ENCODE measurements around the gene FCRL2. TPM values are rescaled to one million over a fixed set of nuclear protein-coding genes. Genes with fewer than 3 reads are reported as not detected.

FCRL2 gene
- total RNA-seq, 2 donors from 2014 or later, result not detected

GRCh38 chr1:157711802-157712201, 65.1 kb downstream of the FCRL2 start:
- no peaks in the 10 kb centered on the region for H3K27me3 ChIP-seq
- H3K9me3 ChIP-seq, result no peaks in the 10 kb centered on the region
- no peak overlapping the region for H3K4me3 ChIP-seq
- H3K27ac ChIP-seq, result no peak overlapping the region
- intact Hi-C loops (cut with DNase I), result no loop called here
- ATAC-seq (no peak), DNase-seq (no peak)
- no peaks in the 10 kb centered on the region for H3K36me3 ChIP-seq (replicated peaks in 1 of 2; ENCODE audit: insufficient read depth in 1 of 2, low read depth in 2 of 2)
- no peaks in the 10 kb centered on the region for H3K4me1 ChIP-seq
- no peak for TF ChIP-seq CTCF (IDR thresholded peaks at IDR 0.05)
- no peak for TF ChIP-seq POLR2A (IDR thresholded peaks at IDR 0.05)

- Histone ChIP-seq H3K4me3 (no peak overlapping the region), H3K9me3 (no peaks in the 10 kb centered on the region), H3K36me3 (replicated peaks in 1 of 2; ENCODE audit: insufficient read depth in 1 of 2, low read depth in 2 of 2) (no peaks in the 10 kb centered on the region), H3K4me1 (no peaks in the 10 kb centered on the region), H3K27ac (no peak overlapping the region), H3K27me3 (no peaks in the 10 kb centered on the region)
- TF ChIP-seq POLR2A (IDR thresholded peaks at IDR 0.05) (no peak), CTCF (IDR thresholded peaks at IDR 0.05) (no peak)
- ATAC-seq, result no peak
- intact Hi-C loops (cut with DNase I), result no loop called here
- DNase-seq, result no peak
Measured at GRCh38 chr1:157704878-157705277, 72.1 kb downstream of the FCRL2 start.

- ATAC-seq (no peak), DNase-seq (no peak)
- no peak overlapping the region for H3K27ac ChIP-seq
- no peaks in the 10 kb centered on the region for H3K36me3 ChIP-seq (replicated peaks in 1 of 2; ENCODE audit: insufficient read depth in 1 of 2, low read depth in 2 of 2)
- intact Hi-C loops (cut with DNase I), result no loop called here
- H3K4me3 ChIP-seq, result no peak overlapping the region
- no peaks in the 10 kb centered on the region for H3K9me3 ChIP-seq
- H3K4me1 ChIP-seq, result no peaks in the 10 kb centered on the region
- WGBS, 2 donors, result 68 to 74% methylated on average over 4 of the region's 4 CpGs
- no peak for TF ChIP-seq POLR2A (IDR thresholded peaks at IDR 0.05)
- no peak for TF ChIP-seq CTCF (IDR thresholded peaks at IDR 0.05)
- no peaks in the 10 kb centered on the region for H3K27me3 ChIP-seq
Measured at GRCh38 chr1:157703981-157704380, 73.0 kb downstream of the FCRL2 start.

- Histone ChIP-seq H3K9me3 (no peaks in the 10 kb centered on the region), H3K36me3 (replicated peaks in 1 of 2; ENCODE audit: insufficient read depth in 1 of 2, low read depth in 2 of 2) (no peaks in the 10 kb centered on the region), H3K4me1 (no peaks in the 10 kb centered on the region), H3K27me3 (no peaks in the 10 kb centered on the region), H3K4me3 (no peak overlapping the region), H3K27ac (no peak overlapping the region)
- no peak for TF ChIP-seq POLR2A (IDR thresholded peaks at IDR 0.05)
- no peak for TF ChIP-seq CTCF (IDR thresholded peaks at IDR 0.05)
- WGBS, 2 donors, result 57 to 67% methylated on average over 5 of the region's 5 CpGs
- no peak for ATAC-seq
- no peak for DNase-seq
- intact Hi-C loops (cut with DNase I), result no loop called here
Measured at GRCh38 chr1:157702308-157702825, 74.6 kb downstream of the FCRL2 start.

GRCh38 chr1:157700732-157701131, 76.2 kb downstream of the FCRL2 start, which contains the start of gene FCRL3:
TSS of gene FCRL3 (minus strand) at chr1:157700769. CDS start at chr1:157700489, 280 bp downstream.
- WGBS, 2 donors, result 65 to 76% methylated on average over 4 of the region's 4 CpGs
- H3K27me3 ChIP-seq, result no peaks in the 10 kb centered on the region
- H3K27ac ChIP-seq, result no peak within 1 kb of the TSS
- no peaks in the 10 kb centered on the region for H3K9me3 ChIP-seq
- intact Hi-C loops (cut with DNase I), result no loop called here
- H3K36me3 ChIP-seq (replicated peaks in 1 of 2; ENCODE audit: insufficient read depth in 1 of 2, low read depth in 2 of 2), result no peaks in the 10 kb centered on the region
- DNase-seq, result no peak
- no peak for TF ChIP-seq POLR2A (IDR thresholded peaks at IDR 0.05)
- no peaks in the 10 kb centered on the region for H3K4me1 ChIP-seq
- H3K4me3 ChIP-seq, result no peak within 1 kb of the TSS
- no peak for ATAC-seq
